OCI-LY1 (cell line): Measurements from ENCODE around the gene NTMT2.

ENCODE experiments used
- H2AFZ ChIP-seq: fragments of 200-600 bp; sonication (generic), shearing (Covaris generic); 2 replicates; pipeline ENCODE4 v1.6.0; 2014; ENCODE audit warnings: antibody characterized with exemption, mild to moderate bottlenecking, low read length
- H3F3A ChIP-seq: fragments of 200-600 bp; sonication (generic), shearing (Covaris generic); 2 replicates; pipeline ENCODE4 v1.6.0; 2014; ENCODE audit warnings: mild to moderate bottlenecking, antibody characterized with exemption, low read length, moderate library complexity; ENCODE audit not compliant: insufficient read depth
- H3K27ac ChIP-seq: fragments of 200-600 bp; sonication (generic); 2 replicates; pipeline ENCODE4 v1.5.1; 2014; ENCODE audit warnings: low read length, mixed run types, mild to moderate bottlenecking, low read depth; ENCODE audit not compliant: poor library complexity, severe bottlenecking
- H3K27me3 ChIP-seq: fragments of 200-600 bp; sonication (generic); 2 replicates; pipeline ENCODE4 v1.6.0; 2014; ENCODE audit warnings: antibody characterized with exemption, mild to moderate bottlenecking, low read length, moderate library complexity; ENCODE audit not compliant: insufficient read depth
- H3K36me3 ChIP-seq: fragments of 200-600 bp; sonication (generic); 2 replicates; pipeline ENCODE4 v1.6.1; 2014; ENCODE audit warnings: mild to moderate bottlenecking, antibody characterized with exemption, low read length, moderate library complexity, mixed read lengths; ENCODE audit not compliant: insufficient read depth
- H3K4me1 ChIP-seq: fragments of 200-600 bp; sonication (generic); 2 replicates; pipeline ENCODE4 v1.5.1; 2014; ENCODE audit warnings: mild to moderate bottlenecking, low read length, moderate library complexity; ENCODE audit not compliant: insufficient read depth, severe bottlenecking
- H3K4me2 ChIP-seq: fragments of 200-600 bp; sonication (generic), shearing (Covaris generic); 2 replicates; pipeline ENCODE4 v1.6.1; 2014; ENCODE audit warnings: low read length
- H3K4me3 ChIP-seq: fragments of 200-600 bp; sonication (generic); 2 replicates; pipeline ENCODE4 v1.5.1; 2014; ENCODE audit warnings: low read length, low read depth, mild to moderate bottlenecking, mixed read lengths; ENCODE audit not compliant: poor library complexity, severe bottlenecking
- H3K79me2 ChIP-seq: fragments of 200-600 bp; shearing (Covaris generic); 2 replicates; pipeline ENCODE4 v1.6.1; 2016; ENCODE audit warnings: mixed run types, low read length, mixed read lengths; ENCODE audit not compliant: insufficient read depth
- H3K9ac ChIP-seq: fragments of 200-600 bp; sonication (generic), shearing (Covaris generic); 2 replicates; pipeline ENCODE4 v1.6.1; 2014; ENCODE audit warnings: mild to moderate bottlenecking, low read length, mixed read lengths
- H3K9me2 ChIP-seq: fragments of 200-600 bp; sonication (generic), shearing (Covaris generic); 2 replicates; pipeline ENCODE4 v1.6.1; 2014; ENCODE audit warnings: low read depth, mild to moderate bottlenecking, low read length, mixed read lengths
- H3K9me3 ChIP-seq: fragments of 200-600 bp; shearing (Covaris generic); 2 replicates; pipeline ENCODE4 v1.6.1; 2014; ENCODE audit warnings: low read length, mixed read lengths
- H4K20me1 ChIP-seq: fragments of 200-600 bp; sonication (generic), shearing (Covaris generic); 2 replicates; pipeline ENCODE4 v1.6.0; 2016; ENCODE audit warnings: mild to moderate bottlenecking, low read length; ENCODE audit not compliant: insufficient read depth
- CTCF ChIP-seq: fragments of 200-600 bp; sonication (generic), shearing (Covaris generic); IDR thresholded peaks from 2 replicates; pipeline ENCODE4 v1.5.1; 2017; ENCODE audit warnings: mild to moderate bottlenecking, antibody characterized with exemption, low read length, moderate library complexity, mixed read lengths
- EZH2 ChIP-seq: fragments of 200-600 bp; sonication (generic), shearing (Covaris generic); IDR thresholded peaks from 2 replicates; pipeline ENCODE4 v1.8.0; 2017; ENCODE audit warnings: borderline replicate concordance, mixed run types, mild to moderate bottlenecking, antibody characterized with exemption, low read length, moderate library complexity, mixed read lengths

NTMT2 gene

GRCh38 chr1:170200161-170200560 lies 54.4 kb downstream of the NTMT2 start:
- TF ChIP-seq CTCF (no peak), EZH2 (no peak)
- Histone ChIP-seq H3K79me2 (no peaks in the 10 kb centered on the region), H3K4me1 (no peaks in the 10 kb centered on the region), H3K27me3 (no peaks in the 10 kb centered on the region), H3K36me3 (no peaks in the 10 kb centered on the region), H4K20me1 (no peaks in the 10 kb centered on the region), H3K27ac (no peak overlapping the region), H3K9me3 (no peaks in the 10 kb centered on the region), H2AFZ (no peak overlapping the region), H3K9me2 (no peaks in the 10 kb centered on the region), H3F3A (no peaks in the 10 kb centered on the region), H3K9ac (no peak overlapping the region), H3K4me3 (no peak overlapping the region), H3K4me2 (no peak overlapping the region)

GRCh38 chr1:170200621-170201397 lies 55.0 kb downstream of the NTMT2 start:
- H3K4me2 ChIP-seq: no peak overlapping the region
- H3F3A ChIP-seq: no peaks in the 10 kb centered on the region
- H3K79me2 ChIP-seq: no peaks in the 10 kb centered on the region
- no peak overlapping the region for H2AFZ ChIP-seq
- TF ChIP-seq EZH2 (no peak), CTCF (no peak)
- no peaks in the 10 kb centered on the region for H3K27me3 ChIP-seq
- no peaks in the 10 kb centered on the region for H3K36me3 ChIP-seq
- no peak overlapping the region for H3K4me3 ChIP-seq
- no peaks in the 10 kb centered on the region for H4K20me1 ChIP-seq
- H3K9me2 ChIP-seq: no peaks in the 10 kb centered on the region
- no peaks in the 10 kb centered on the region for H3K4me1 ChIP-seq
- no peak overlapping the region for H3K27ac ChIP-seq
- no peaks in the 10 kb centered on the region for H3K9me3 ChIP-seq
- H3K9ac ChIP-seq: no peak overlapping the region

GRCh38 chr1:170203693-170204092 lies 57.9 kb downstream of the NTMT2 start:
- no peaks in the 10 kb centered on the region for H3K9me3 ChIP-seq
- no peak overlapping the region for H3K27ac ChIP-seq
- H3K36me3 ChIP-seq: no peaks in the 10 kb centered on the region
- TF ChIP-seq EZH2: no peak
- no peak for TF ChIP-seq CTCF
- no peak overlapping the region for H3K4me3 ChIP-seq
- no peaks in the 10 kb centered on the region for H3K79me2 ChIP-seq
- no peak overlapping the region for H3K4me2 ChIP-seq
- H4K20me1 ChIP-seq: no peaks in the 10 kb centered on the region
- no peak overlapping the region for H3K9ac ChIP-seq
- H3K4me1 ChIP-seq: no peaks in the 10 kb centered on the region
- H3F3A ChIP-seq: no peaks in the 10 kb centered on the region
- H2AFZ ChIP-seq: no peak overlapping the region
- H3K9me2 ChIP-seq: no peaks in the 10 kb centered on the region
- H3K27me3 ChIP-seq: no peaks in the 10 kb centered on the region
